G401 (cell line): ENCODE results near the gene TGFA. TPM values are rescaled to one million over a fixed set of nuclear protein-coding genes. Genes with fewer than 3 reads are reported as not detected.

Experiments used
- DNase-seq: peaks from one replicate; pipeline ENCODE4 v3.0.0-alpha.2; 2015; ENCODE audit warnings: low spot score
- in situ Hi-C: cut with HindIII; loops from 2 replicates; pipeline ENCODE4 v1.10.0; 2016; ENCODE audit warnings: low sequenced_read_pairs, mixed read lengths
- total RNA-seq: library from RNA; depleted of rRNA; stranded (reverse); fragments of >200 nt; shearing (Covaris generic); gene quantifications from 2 replicates; pipeline ENCODE4 v1.2.3, GENCODE V29; 2014; rRNA removed

Gene TGFA
- total RNA-seq = not detected in 2 replicates

DNA sequence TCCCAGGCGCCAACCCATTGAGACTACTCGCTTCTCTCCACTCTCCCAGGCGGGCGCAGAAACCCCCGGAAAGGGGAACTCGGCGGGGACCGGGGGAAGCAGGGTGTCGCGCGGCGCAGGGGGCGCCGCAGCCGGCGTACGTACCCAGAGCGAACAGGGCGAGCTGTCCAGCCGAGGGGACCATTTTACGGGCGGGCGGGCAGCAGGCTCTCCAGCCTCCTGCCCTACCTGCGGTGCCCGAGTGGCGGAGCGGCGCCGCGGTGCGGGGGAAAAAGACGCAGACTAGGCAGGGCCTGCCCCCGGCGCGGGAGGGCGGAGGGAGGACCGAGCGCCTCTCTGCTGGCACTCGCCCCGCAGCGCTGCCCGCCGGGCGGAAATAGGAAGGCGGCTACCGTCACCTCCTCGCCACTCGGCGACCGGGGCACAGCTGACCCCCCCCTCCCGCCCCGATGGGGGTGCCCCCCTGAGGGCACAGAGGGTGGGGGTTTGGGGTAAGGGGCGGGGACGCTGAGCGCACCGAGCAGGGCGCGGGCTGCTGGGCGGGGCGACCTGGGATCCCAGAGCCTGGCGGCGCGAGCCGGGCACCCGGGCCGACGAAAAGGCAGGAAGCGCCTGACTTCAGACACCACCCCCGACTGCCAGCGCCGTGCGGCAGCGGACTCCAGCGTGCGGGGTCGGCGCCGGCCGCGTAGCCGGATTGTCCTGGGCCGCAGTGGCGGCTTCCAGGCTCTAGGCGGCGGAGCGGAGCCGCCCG is at the start of gene TGFA:
TSS of gene TGFA (minus strand) at position 243 of the 754 bp plus-strand sequence. CDS start at position 184, 59 bp downstream.
- in situ Hi-C loops = no loop called here
- DNase-seq = peak; percentile 62

DNA sequence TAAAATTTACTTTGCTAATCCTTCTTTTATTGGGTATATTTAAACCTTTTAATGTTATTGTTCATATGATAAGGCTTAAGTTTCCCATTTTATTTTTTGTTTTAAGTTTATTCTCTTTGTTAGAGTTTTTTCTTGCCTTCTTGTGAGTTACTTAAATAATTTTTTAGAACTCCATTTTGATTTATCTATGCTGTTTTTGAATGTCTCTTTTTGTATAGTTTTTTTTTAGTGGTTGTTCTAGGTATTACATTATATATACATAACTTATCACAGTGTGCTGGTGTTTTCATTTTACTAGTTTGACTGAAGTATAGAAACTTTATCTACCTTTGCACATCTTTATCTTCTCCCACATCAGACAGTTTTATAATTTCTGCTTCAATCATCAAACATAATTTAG is 49.4 kb upstream of the TGFA start:
- no peak for DNase-seq
- in situ Hi-C loops = no loop called here

GRCh38 chr2:70598197-70598596 is 44.6 kb upstream of the TGFA start:
- no peak for DNase-seq
- in situ Hi-C loops = no loop called here

DNA sequence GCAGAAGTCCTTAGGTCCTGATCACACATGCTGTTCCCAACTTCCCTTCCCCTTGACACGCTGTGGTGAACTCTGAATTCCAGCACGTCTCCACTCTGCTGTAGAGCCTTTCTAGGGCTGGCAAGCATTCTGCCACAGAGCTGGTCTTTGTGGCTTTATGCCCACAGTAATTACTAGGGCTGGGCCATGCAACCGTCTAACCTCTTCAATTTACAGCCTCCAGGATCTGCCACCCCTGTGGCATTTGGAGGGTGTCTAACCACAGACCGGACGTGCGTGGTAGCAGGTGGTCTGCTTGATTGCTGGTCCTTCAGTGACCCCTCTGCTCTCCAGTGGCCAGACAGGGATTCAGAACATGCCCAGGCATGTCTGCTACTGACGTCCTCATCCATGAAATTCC is 43.1 kb upstream of the TGFA start:
- no peak for DNase-seq
- in situ Hi-C loops = no loop called here

GRCh38 chr2:70596293-70596692 is 42.7 kb upstream of the TGFA start:
- in situ Hi-C loops = no loop called here
- no peak for DNase-seq

DNA sequence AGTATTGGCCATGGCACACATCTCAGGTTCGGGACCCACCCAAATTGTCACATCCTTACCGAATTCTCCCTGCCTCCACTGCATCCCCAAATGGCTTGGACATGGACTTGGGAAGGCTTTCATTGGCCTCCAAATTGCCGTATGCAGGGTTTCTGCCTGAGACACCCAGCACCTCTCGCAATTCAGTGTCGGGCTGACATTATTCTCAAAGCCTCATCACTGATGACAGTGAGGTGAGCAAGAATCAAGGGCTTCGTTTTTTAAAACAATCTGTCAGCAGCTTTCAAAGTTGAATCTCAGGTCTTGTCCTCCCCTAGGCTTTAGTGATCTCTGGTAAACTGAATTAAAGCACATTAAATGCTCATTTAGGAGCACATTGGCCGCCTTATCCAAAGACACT is 29.5 kb upstream of the TGFA start:
- in situ Hi-C loops = no loop called here
- no peak for DNase-seq

GRCh38 chr2:70580352-70580751 is 26.7 kb upstream of the TGFA start:
- in situ Hi-C loops = no loop called here
- DNase-seq = no peak

DNA sequence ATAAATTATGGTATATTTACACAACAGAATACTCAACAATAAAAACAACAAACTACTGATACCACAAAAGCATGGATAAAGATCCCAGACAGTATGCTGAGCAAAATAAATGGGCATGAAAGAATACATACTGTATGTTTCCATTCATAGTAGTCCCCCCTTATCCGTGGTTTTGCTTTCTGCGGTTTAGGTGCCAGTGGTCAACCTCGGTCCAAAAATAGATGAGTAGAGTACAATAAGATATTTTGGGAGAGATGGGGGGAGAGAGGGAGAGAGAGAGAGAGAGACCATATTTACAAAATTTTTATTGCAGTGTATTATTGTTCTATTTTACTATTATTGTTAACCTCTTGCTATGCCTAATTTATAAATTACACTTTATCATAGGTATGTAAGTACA is 21.0 kb upstream of the TGFA start:
- in situ Hi-C loops = no loop called here
- DNase-seq = no peak

- in situ Hi-C loops = no loop called here
- DNase-seq = no peak
Observed at GRCh38 chr2:70574109-70574508, 20.5 kb upstream of the TGFA start.

GRCh38 chr2:70570041-70570661 is 16.5 kb upstream of the TGFA start:
- in situ Hi-C loops = no loop called here
- no peak for DNase-seq

DNA sequence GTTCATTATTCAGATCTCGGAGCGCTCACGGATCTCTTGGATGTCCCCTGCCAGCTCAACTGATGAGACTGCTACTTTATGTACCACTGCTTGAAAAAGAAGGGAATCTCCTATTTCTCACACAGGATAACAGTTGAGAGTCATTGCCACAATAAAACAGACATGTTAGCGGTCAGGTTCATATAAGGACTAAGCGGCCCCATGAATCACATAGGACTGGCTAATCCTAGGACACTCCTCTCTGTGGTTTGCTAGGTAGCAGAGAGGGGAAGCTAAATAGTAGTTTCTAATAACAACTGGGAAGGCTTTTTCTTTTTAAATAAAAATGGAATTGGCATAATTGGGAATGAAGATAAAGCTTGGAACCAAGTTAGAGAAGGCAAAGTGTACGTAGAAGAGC is 15.9 kb upstream of the TGFA start:
- in situ Hi-C loops = no loop called here
- no peak for DNase-seq

DNA sequence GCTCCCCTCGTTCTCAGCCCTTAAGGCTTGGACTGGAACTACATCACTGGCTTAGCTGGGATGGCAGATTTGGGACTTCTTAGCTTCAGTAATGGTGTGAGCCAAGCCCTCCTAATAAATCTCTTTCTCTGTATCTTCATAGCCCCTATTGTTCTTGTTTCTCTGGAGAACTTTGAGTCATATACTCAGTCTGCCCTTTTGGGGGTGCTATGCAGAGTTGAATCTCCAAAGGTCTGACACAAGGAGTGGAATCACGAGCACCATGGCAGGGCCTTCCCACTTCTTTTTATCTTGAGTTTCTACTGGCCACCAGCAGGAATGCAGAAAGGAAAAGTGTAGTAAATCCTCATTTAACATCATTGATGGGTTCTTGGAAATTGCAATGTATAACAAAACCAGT is 13.3 kb upstream of the TGFA start:
- in situ Hi-C loops = no loop called here
- no peak for DNase-seq

DNA sequence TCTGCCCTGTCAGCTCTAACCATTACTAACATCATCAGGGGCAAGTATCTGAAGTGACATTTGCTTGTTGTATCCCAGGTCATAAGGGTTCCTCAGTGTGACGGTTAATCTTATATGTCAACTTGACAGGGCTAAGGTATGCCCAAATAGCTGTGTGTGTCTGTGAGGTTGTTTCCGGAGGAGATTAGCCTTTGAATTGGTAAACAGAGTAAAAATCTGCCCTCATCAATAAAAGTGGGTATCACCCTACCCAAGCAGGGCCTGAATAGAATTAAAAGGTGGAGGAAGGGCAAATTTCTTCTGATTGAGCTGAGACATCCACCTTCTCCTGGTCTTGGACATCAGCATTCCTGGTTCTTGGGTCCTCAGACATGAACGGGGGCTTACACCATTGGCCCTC is 12.8 kb upstream of the TGFA start:
- no peak for DNase-seq
- in situ Hi-C loops = no loop called here

GRCh38 chr2:70565039-70565731 is 11.6 kb upstream of the TGFA start:
- in situ Hi-C loops = no loop called here

GRCh38 chr2:70561893-70562292 is 8.3 kb upstream of the TGFA start:
- in situ Hi-C loops = no loop called here
- DNase-seq = no peak

More at GRCh38 chr2:70565039-70565731, 11.6 kb upstream of the TGFA start:
- no peak for DNase-seq

- no peak for DNase-seq
- in situ Hi-C loops = no loop called here
Observed at GRCh38 chr2:70560442-70560841, 6.8 kb upstream of the TGFA start.

DNA sequence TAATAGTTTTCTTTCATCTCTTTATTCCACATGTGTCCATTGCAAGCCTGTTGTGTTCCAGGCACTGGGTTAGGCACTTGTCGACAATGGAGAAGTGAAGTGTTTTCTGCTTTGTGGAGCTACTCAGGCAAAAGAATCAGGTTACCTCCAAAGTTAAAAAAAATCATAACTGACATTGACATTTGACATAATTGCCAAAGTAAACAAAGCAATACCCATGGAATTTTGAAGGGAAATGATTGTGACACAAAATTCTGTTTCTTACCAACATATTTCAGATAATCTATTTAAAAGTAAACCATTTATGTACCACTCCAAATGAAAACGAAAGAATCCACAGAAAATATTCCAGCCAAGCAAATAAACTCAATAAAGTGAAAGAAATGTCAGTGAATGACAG is 6.4 kb upstream of the TGFA start:
- in situ Hi-C loops = no loop called here
- DNase-seq = no peak

DNA sequence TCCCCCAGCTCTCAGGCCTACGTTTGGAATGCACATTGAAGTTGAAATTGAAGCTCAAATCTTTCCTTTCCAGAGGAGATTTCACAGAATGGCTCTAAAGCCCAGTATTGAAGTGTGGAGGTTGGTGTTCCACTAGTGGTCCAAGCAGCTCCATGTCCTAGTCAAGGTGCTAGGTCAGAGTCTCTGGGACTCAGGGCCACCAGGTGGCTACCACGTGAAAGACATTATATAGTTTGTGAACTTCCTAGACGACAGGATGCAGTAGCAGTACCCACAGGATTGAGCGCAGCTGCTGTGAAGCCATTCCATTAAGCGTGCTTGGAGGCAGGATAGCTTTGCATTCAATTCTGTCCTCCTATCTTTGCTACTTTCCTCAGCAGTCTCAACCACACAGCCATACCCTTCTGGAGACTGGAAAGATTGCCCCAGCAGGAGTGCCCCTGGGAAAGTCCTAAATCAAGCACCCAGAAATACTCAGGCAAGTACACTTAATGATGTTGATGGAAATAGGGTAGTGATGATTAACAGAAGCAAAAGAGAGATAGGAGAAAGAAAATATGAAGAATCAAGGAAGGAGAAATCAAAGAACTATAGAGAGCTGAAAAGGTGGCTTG is 4.7 kb upstream of the TGFA start:
- DNase-seq = no peak
- in situ Hi-C loops = no loop called here

GRCh38 chr2:70557171-70557838 is 3.7 kb upstream of the TGFA start:
- DNase-seq = no peak
- in situ Hi-C loops = no loop called here
